DND-41 (cell line): ENCODE data around the gene MFAP2.

ENCODE experiments used
- ATAC-seq: fragments of 200-7000 bp; cut with Tn5 transposase; 3 replicates; pipeline ENCODE4 v1.9.1; 2021; ENCODE audit warnings: low read depth; ENCODE audit not compliant: insufficient read depth
- DNase-seq: peaks from one replicate; pipeline ENCODE4 v3.0.0-alpha.2; 2020
- H2AFZ ChIP-seq: 2 replicates; pipeline ENCODE4 v1.6.0; 2012; ENCODE audit warnings: low read depth, low read length
- H3K27ac ChIP-seq: 2 replicates; pipeline ENCODE4 v1.5.1; 2012; ENCODE audit warnings: low read length, inconsistent platforms
- H3K27me3 ChIP-seq: fragments of 200-600 bp; sonication (generic); 2 replicates; pipeline ENCODE4 v1.6.0; 2012; ENCODE audit warnings: low read length, mild to moderate bottlenecking, inconsistent platforms; ENCODE audit not compliant: insufficient read depth, poor library complexity
- H3K36me3 ChIP-seq: 2 replicates; pipeline ENCODE4 v1.5.1; 2012; ENCODE audit warnings: low read length, inconsistent platforms; ENCODE audit not compliant: insufficient read depth
- H3K4me1 ChIP-seq: 2 replicates; pipeline ENCODE4 v1.5.1; 2012; ENCODE audit warnings: mild to moderate bottlenecking, low read length; ENCODE audit not compliant: insufficient read depth
- H3K4me2 ChIP-seq: 2 replicates; pipeline ENCODE4 v1.6.0; 2012; ENCODE audit warnings: mild to moderate bottlenecking, moderate library complexity, low read length, inconsistent platforms; ENCODE audit not compliant: insufficient read depth
- H3K4me3 ChIP-seq, 2 experiments: fragments of 200-600 bp in 1 of 2; shearing (Covaris generic) in 1 of 2; 2 replicates each; pipeline ENCODE4 v1.5.1; 2012 to 2016; ENCODE audit warnings: inconsistent platforms in 2 of 2, low read length in 2 of 2, mild to moderate bottlenecking in 2 of 2, low read depth in 1 of 2, moderate library complexity in 1 of 2
- H3K79me2 ChIP-seq: 2 replicates; pipeline ENCODE4 v1.6.0; 2012; ENCODE audit warnings: low read length, inconsistent platforms; ENCODE audit not compliant: insufficient read depth
- H3K9ac ChIP-seq: 2 replicates; pipeline ENCODE4 v1.6.0; 2012; ENCODE audit warnings: low read depth, mild to moderate bottlenecking, inconsistent platforms, low read length, moderate library complexity
- H3K9me3 ChIP-seq: 2 replicates; pipeline ENCODE4 v1.5.1; 2012; ENCODE audit warnings: low read length, moderate library complexity, mild to moderate bottlenecking, inconsistent platforms; ENCODE audit not compliant: insufficient read depth, severe bottlenecking
- H4K20me1 ChIP-seq: 2 replicates; pipeline ENCODE4 v1.6.0; 2012; ENCODE audit warnings: low read length; ENCODE audit not compliant: insufficient read depth
- CTCF ChIP-seq: IDR thresholded peaks from 2 replicates; pipeline ENCODE4 v1.5.1; 2012; ENCODE audit warnings: borderline replicate concordance, low read length, moderate library complexity, mild to moderate bottlenecking; ENCODE audit not compliant: poor library complexity, severe bottlenecking; ENCODE audit errors: extremely low read depth
- EZH2 ChIP-seq: IDR thresholded peaks from 3 replicates; pipeline ENCODE4 v1.6.1; 2012; ENCODE audit warnings: borderline replicate concordance, low read depth, mild to moderate bottlenecking, moderate library complexity, low read length, inconsistent platforms; ENCODE audit not compliant: severe bottlenecking

The MFAP2 gene

GRCh38 chr1:16977377-16977776 lies 3.0 kb downstream of the MFAP2 start:
- no peak for TF ChIP-seq CTCF
- TF ChIP-seq EZH2, result no peak
- Histone ChIP-seq H3K9ac (no peak overlapping the region), H3K27me3 (no peaks in the 10 kb centered on the region), H3K4me1 (no peaks in the 10 kb centered on the region), H4K20me1 (no peaks in the 10 kb centered on the region; the same call in 1 of the 2 replicates), H3K79me2 (no peaks in the 10 kb centered on the region), H3K9me3 (no peaks in the 10 kb centered on the region), H3K27ac (no peak overlapping the region), H3K4me3 (no peak overlapping the region), H3K4me2 (no peak overlapping the region), H2AFZ (no peak overlapping the region), H3K36me3 (no peaks in the 10 kb centered on the region)
- ATAC-seq (no peak), DNase-seq (no peak)

GRCh38 chr1:16976966-16977365 lies 3.5 kb downstream of the MFAP2 start:
- no peak overlapping the region for H3K27ac ChIP-seq
- no peaks in the 10 kb centered on the region; the same call in 1 of the 2 replicates for H4K20me1 ChIP-seq
- H3K36me3 ChIP-seq, result no peaks in the 10 kb centered on the region
- H3K4me3 ChIP-seq, result no peak overlapping the region
- no peak overlapping the region for H3K4me2 ChIP-seq
- no peak overlapping the region for H3K9ac ChIP-seq
- no peak for DNase-seq
- no peaks in the 10 kb centered on the region for H3K27me3 ChIP-seq
- no peaks in the 10 kb centered on the region for H3K9me3 ChIP-seq
- H3K4me1 ChIP-seq, result no peaks in the 10 kb centered on the region
- H2AFZ ChIP-seq, result no peak overlapping the region
- no peaks in the 10 kb centered on the region for H3K79me2 ChIP-seq
- TF ChIP-seq EZH2, result no peak
- TF ChIP-seq CTCF, result no peak
- ATAC-seq, result no peak

- H3K4me1 ChIP-seq, result no peaks in the 10 kb centered on the region
- no peak overlapping the region for H3K4me2 ChIP-seq
- H4K20me1 ChIP-seq, result no peaks in the 10 kb centered on the region; the same call in 1 of the 2 replicates
- H3K27ac ChIP-seq, result no peak overlapping the region
- TF ChIP-seq CTCF, result no peak
- H3K4me3 ChIP-seq, result no peak overlapping the region
- H3K79me2 ChIP-seq, result no peaks in the 10 kb centered on the region
- no peak overlapping the region for H2AFZ ChIP-seq
- no peaks in the 10 kb centered on the region for H3K27me3 ChIP-seq
- H3K9me3 ChIP-seq, result no peaks in the 10 kb centered on the region
- DNase-seq (no peak), ATAC-seq (no peak)
- H3K36me3 ChIP-seq, result no peaks in the 10 kb centered on the region
- H3K9ac ChIP-seq, result no peak overlapping the region
Measured at GRCh38 chr1:16975838-16976237, 4.6 kb downstream of the MFAP2 start.

- H3K79me2 ChIP-seq, result no peaks in the 10 kb centered on the region
- no peaks in the 10 kb centered on the region for H3K9me3 ChIP-seq
- ATAC-seq (no peak), DNase-seq (no peak)
- no peaks in the 10 kb centered on the region; the same call in 1 of the 2 replicates for H4K20me1 ChIP-seq
- TF ChIP-seq CTCF (no peak), EZH2 (no peak)
- no peak overlapping the region for H3K9ac ChIP-seq
- no peaks in the 10 kb centered on the region for H3K4me1 ChIP-seq
- no peak overlapping the region for H3K27ac ChIP-seq
- H3K4me3 ChIP-seq, result no peak overlapping the region
- no peak overlapping the region for H2AFZ ChIP-seq
- H3K27me3 ChIP-seq, result no peaks in the 10 kb centered on the region
- no peaks in the 10 kb centered on the region for H3K36me3 ChIP-seq
- H3K4me2 ChIP-seq, result no peak overlapping the region
Measured at GRCh38 chr1:16975211-16975610, 5.2 kb downstream of the MFAP2 start.
